Measurements from ENCODE around the gene SLC45A3.
"Not testable (repeated sequence)": the region's sequence is repeated elsewhere in the genome, so short reads cannot be mapped to it uniquely, and the experiment has no call there.

SLC45A3 gene

DNA sequence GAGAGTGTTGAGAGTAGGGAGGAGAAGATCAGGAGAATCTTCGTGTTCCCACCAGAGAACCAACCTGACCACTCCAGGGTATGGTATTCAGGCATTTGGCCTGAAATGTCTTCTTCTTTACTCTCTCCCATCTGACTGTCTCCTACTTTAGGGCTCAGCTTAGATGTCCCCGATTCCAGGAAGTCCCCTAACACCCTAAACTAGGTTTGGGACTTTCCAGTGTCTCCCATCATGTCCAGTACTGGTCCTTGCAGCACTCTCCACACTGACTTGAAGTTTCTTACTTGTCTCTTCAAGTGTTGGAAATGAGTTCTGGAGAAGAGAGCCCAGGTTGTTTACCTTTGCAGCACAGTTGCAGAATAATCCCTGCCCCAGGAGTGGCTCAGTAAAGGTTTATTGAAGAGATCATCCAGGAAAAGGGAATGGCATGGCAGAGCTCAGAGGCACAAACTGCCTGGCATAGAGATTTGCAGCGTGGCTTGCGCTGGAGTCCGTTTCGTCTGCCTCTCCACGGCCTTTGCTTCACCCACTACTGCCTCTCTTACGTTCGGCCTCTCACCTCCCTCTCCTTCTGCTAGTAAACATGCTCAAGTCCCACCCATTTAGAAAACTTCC lies 42.3 kb downstream of the SLC45A3 start:
- H3K36me3 ChIP-seq (ENCODE audit: control insufficient read depth, insufficient read depth, low read length) = no peaks in the 10 kb centered on the region
- H3K4me3 ChIP-seq (ENCODE audit: insufficient read depth, low read depth, low read length) = no peak overlapping the region
- no peaks in the 10 kb centered on the region for H3K4me1 ChIP-seq (ENCODE audit: control insufficient read depth, insufficient read depth, low read length)
- WGBS, 2 experiments = 94 to 96% methylated on average over 9 of the region's 9 CpGs
- no peaks in the 10 kb centered on the region for H3K9me3 ChIP-seq (ENCODE audit: control insufficient read depth, low read length)
- H3K27me3 ChIP-seq (ENCODE audit: control insufficient read depth, insufficient read depth, low read length, poor library complexity, severe bottlenecking) = no peaks in the 10 kb centered on the region
- no peak overlapping the region for H3K27ac ChIP-seq (ENCODE audit: insufficient read depth, low read depth, low read length, poor library complexity, severe bottlenecking)

DNA sequence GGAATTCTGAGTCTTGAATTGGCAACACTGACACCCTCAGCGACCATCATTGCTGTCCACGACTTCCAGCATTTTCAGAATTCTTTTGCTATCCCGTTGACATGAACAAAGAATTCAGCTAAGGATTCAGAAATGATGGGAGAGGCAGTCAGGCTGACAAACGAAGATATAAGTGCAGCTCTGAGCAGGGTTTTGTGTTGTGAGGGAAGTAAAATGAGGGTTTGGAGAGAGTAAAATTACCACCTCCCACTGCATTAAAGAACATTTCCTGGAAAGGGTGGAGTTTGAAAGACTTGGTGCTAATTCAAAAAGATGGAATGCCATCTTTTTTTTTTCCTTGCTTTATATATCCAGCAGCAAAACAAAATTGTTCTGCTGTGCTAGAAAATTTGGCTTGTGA lies 43.6 kb downstream of the SLC45A3 start:
- Histone ChIP-seq H3K27ac (ENCODE audit: insufficient read depth, low read depth, low read length, poor library complexity, severe bottlenecking) (no peak overlapping the region), H3K9me3 (ENCODE audit: control insufficient read depth, low read length) (no peaks in the 10 kb centered on the region), H3K27me3 (ENCODE audit: control insufficient read depth, insufficient read depth, low read length, poor library complexity, severe bottlenecking) (no peaks in the 10 kb centered on the region), H3K4me1 (ENCODE audit: control insufficient read depth, insufficient read depth, low read length) (no peaks in the 10 kb centered on the region), H3K36me3 (ENCODE audit: control insufficient read depth, insufficient read depth, low read length) (no peaks in the 10 kb centered on the region), H3K4me3 (ENCODE audit: insufficient read depth, low read depth, low read length) (no peak overlapping the region)
- 68 to 82% methylated on average over 4 of the region's 4 CpGs for WGBS, 2 experiments

DNA sequence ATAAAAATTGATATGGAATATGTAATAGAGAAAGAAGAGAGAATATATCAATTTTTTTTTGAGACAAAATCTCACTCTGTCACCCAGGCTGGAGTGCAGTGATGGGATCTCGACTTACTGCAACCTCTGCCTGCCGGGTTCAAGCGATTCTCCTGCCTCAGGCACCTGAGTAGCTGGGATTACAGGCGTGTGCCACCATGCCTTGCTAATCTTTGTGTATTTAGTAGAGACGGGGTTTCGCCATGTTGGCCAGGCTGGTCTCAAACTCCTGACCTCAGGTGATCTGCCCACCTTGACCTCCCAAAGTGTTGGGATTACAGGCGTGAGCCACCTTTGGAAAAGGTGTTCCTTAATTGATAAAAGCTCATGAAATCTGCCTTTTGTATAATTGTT lies 44.2 kb downstream of the SLC45A3 start:
- WGBS, 2 experiments = 84 to 94% methylated on average over 7 of the region's 7 CpGs
- H3K4me3 ChIP-seq (ENCODE audit: insufficient read depth, low read depth, low read length); H3K9me3 ChIP-seq (ENCODE audit: control insufficient read depth, low read length); H3K27me3 ChIP-seq (ENCODE audit: control insufficient read depth, insufficient read depth, low read length, poor library complexity, severe bottlenecking); H3K36me3 ChIP-seq (ENCODE audit: control insufficient read depth, insufficient read depth, low read length); H3K27ac ChIP-seq (ENCODE audit: insufficient read depth, low read depth, low read length, poor library complexity, severe bottlenecking); H3K4me1 ChIP-seq (ENCODE audit: control insufficient read depth, insufficient read depth, low read length): not testable (repeated sequence)

DNA sequence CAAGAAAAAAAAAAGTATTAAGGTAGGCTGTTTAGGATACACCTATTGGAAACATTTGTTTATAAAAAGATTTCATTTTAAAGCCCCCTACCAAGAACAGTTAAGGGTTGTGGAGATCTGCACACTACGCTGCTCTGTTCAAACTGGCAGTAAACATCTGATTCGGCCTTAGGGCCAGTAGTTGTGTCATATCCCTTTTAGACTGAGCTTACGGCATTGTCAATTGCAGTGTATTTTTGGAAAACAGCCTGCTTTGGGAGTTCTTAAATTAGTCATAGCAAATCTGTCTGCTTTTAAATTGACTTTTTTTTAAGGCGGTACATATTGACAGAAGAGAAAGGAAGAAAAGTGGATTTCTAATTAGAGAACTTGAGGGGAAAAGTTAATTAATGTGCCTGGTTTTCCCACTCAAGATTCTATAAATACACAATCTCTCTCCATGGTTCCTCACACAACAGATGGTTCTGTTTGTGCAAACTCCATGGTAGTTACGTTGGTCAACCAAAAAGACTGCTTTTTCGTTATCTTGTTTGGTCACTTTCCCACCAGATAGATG lies 46.8 kb downstream of the SLC45A3 start:
- Histone ChIP-seq H3K4me3 (ENCODE audit: insufficient read depth, low read depth, low read length) (no peak overlapping the region), H3K36me3 (ENCODE audit: control insufficient read depth, insufficient read depth, low read length) (no peaks in the 10 kb centered on the region), H3K27ac (ENCODE audit: insufficient read depth, low read depth, low read length, poor library complexity, severe bottlenecking) (no peak overlapping the region), H3K27me3 (ENCODE audit: control insufficient read depth, insufficient read depth, low read length, poor library complexity, severe bottlenecking) (no peaks in the 10 kb centered on the region), H3K9me3 (ENCODE audit: control insufficient read depth, low read length) (no peaks in the 10 kb centered on the region), H3K4me1 (ENCODE audit: control insufficient read depth, insufficient read depth, low read length) (peaks cover 3% of the 10 kb centered on the region)
- WGBS, 2 experiments = 93 to 97% methylated on average over 6 of the region's 6 CpGs

DNA sequence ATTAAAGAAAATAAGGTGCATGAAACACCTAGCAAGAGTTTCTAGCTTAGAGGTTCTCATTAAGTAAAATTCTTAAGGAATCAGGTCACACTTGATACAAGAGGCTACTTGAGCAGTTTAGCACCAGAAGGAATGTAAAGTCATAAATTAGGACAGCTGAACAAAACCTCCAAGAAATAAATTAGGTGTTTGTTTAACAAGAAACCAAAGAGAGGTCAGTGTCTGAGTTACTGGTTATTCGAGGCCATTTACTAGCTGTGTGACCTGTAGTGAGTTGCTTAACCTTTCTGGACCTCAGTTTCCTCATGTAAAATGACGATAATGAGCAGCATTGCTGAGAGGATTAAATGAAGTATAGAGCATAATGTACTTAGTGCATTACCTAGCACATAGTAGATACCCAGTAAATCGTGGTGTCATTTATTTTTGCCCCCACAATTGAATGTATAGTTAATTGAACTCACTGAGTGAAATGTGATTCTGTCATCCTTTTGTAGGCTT lies 47.6 kb downstream of the SLC45A3 start:
- peaks cover 3% of the 10 kb centered on the region for H3K4me1 ChIP-seq (ENCODE audit: control insufficient read depth, insufficient read depth, low read length)
- H3K9me3 ChIP-seq (ENCODE audit: control insufficient read depth, low read length) = no peaks in the 10 kb centered on the region
- H3K36me3 ChIP-seq (ENCODE audit: control insufficient read depth, insufficient read depth, low read length) = no peaks in the 10 kb centered on the region
- WGBS, 2 experiments = 92 to 94% methylated on average over 2 to 3 of the region's 3 CpGs
- no peak overlapping the region for H3K27ac ChIP-seq (ENCODE audit: insufficient read depth, low read depth, low read length, poor library complexity, severe bottlenecking)
- peak overlapping the region; percentile 67 for H3K4me3 ChIP-seq (ENCODE audit: insufficient read depth, low read depth, low read length)
- no peaks in the 10 kb centered on the region for H3K27me3 ChIP-seq (ENCODE audit: control insufficient read depth, insufficient read depth, low read length, poor library complexity, severe bottlenecking)

DNA sequence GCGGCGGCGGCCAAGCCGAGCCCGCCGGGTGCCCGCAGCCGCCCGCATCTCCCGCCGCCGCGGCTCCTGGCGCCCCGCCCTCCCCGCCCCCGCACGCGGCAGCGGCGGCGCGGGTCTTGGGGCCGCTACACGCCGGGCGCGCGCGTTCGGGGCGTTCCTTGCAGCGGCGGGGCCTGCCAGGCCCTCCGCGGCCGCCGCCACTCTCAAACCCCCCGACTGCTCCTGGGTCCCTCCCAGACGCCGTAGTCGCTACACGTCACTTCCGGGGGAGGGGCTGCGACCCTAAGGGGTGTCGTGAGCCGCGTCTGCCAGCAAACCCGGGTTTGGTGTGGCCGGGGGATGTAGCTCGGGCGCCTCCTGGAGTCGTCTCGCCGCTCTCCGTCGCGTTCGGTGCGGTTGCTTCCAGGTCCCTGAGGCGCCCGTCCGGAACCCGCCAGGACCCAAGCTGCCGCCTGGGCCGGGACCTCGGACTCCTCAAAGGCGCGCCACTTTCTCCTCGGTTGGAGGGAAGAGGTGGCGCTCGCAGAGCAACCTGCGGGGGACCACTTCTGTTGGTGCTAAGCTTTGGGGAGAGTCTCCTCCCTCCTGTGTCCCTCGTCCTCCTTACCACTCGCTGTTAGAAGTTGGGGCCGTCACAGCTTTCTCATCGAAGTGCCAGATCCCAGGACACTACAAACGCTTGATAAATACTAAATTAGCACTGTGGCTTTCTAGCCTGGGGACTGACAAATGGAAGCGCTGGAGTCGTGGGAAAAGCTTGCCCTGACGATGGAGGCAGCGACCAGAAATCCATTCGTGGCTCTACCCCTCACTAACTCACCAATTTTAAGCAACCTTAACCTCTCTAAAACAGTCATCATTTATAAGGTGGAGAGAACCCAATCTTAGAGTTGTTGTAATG lies 48.3 kb downstream of the SLC45A3 start, which contains the start of gene ELK4:
TSS of gene ELK4 (minus strand) at position 244 of the 901 bp plus-strand sequence. CDS start 8,129 bp downstream, outside the sequence.
- no peaks in the 10 kb centered on the region for H3K36me3 ChIP-seq (ENCODE audit: control insufficient read depth, insufficient read depth, low read length)

DNA sequence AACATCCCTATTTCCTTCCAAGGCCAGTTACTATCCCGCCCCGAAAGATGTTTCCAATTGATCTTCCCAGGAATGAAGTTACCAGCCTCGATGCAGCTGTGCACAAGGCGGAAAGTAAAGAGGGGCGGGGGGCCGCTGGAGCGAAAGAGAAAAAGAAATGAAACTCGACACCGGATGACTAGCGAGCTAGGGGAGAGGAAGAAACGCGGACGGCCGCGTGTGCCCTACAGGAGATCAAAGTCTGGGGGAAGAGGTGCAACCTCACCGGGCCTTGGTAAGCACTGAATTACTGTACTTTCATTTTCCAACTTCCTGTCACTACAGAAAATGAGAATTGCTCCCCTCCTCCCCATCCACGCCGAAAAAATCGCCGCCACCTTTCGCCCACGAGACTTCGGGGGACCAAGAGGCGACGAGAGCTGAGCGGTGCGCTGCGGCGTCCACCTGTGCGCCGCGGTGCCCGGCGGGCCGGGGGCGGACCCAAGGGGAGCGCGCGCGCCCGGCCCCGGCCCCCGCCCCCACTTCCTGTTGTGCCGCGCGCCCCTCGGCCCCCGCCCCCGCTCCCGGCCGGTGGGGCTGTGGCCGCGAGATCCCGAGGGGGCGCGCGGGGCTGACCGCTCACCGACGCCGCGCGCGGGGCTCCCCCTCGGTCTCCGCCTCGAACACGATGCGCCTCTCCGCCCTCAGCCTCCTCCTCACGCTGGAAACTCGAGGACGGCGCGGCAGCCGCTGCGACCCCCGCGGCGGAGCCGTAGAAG lies 49.1 kb downstream of the SLC45A3 start:
- WGBS, 2 experiments = 0 to 1% methylated on average over 81 of the region's 81 CpGs
- no peaks in the 10 kb centered on the region for H3K27me3 ChIP-seq (ENCODE audit: control insufficient read depth, insufficient read depth, low read length, poor library complexity, severe bottlenecking)
- H3K9me3 ChIP-seq (ENCODE audit: control insufficient read depth, low read length) = no peaks in the 10 kb centered on the region

More for the DNA sequence above, 48.3 kb downstream of the SLC45A3 start, which contains the start of gene ELK4:
- peak within 1 kb of the TSS; percentile 93 for H3K27ac ChIP-seq (ENCODE audit: insufficient read depth, low read depth, low read length, poor library complexity, severe bottlenecking)
- H3K9me3 ChIP-seq (ENCODE audit: control insufficient read depth, low read length) = no peaks in the 10 kb centered on the region
- no peaks in the 10 kb centered on the region for H3K27me3 ChIP-seq (ENCODE audit: control insufficient read depth, insufficient read depth, low read length, poor library complexity, severe bottlenecking)
- H3K4me3 ChIP-seq (ENCODE audit: insufficient read depth, low read depth, low read length) = peak within 1 kb of the TSS; percentile 67
- H3K4me1 ChIP-seq (ENCODE audit: control insufficient read depth, insufficient read depth, low read length) = peaks cover 3% of the 10 kb centered on the region
- WGBS, 2 experiments = 1% methylated on average over 82 to 83 of the region's 83 CpGs

DNA sequence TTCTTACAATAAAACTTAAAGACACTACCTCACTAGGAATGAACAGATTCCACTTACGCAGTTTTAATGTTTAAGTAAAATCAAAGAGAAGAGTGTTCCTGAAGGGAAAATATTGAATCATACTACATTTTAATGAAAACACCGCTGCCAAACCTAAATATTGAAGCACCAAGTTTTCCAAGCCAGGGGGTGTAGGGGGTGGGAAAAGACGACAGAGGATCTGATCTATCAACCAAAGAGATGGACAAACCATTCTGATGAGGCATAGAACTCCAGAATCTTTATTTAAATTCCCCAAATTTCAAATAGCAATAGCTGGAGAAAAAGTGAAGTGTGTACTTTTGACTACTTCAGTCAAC lies 49.7 kb downstream of the SLC45A3 start:
- Histone ChIP-seq H3K4me1 (ENCODE audit: control insufficient read depth, insufficient read depth, low read length) (peaks cover 3% of the 10 kb centered on the region), H3K27ac (ENCODE audit: insufficient read depth, low read depth, low read length, poor library complexity, severe bottlenecking) (peak overlapping the region; percentile 93), H3K9me3 (ENCODE audit: control insufficient read depth, low read length) (no peaks in the 10 kb centered on the region), H3K36me3 (ENCODE audit: control insufficient read depth, insufficient read depth, low read length) (no peaks in the 10 kb centered on the region), H3K4me3 (ENCODE audit: insufficient read depth, low read depth, low read length) (peak overlapping the region; percentile 67), H3K27me3 (ENCODE audit: control insufficient read depth, insufficient read depth, low read length, poor library complexity, severe bottlenecking) (no peaks in the 10 kb centered on the region)
- 19% methylated on average over 2 of the region's 3 CpGs; no CpG with 5 or more reads in 1 of the 2 experiments for WGBS, 2 experiments

More for the DNA sequence above, 49.1 kb downstream of the SLC45A3 start:
- peak overlapping the region; percentile 93 for H3K27ac ChIP-seq (ENCODE audit: insufficient read depth, low read depth, low read length, poor library complexity, severe bottlenecking)
- H3K4me3 ChIP-seq (ENCODE audit: insufficient read depth, low read depth, low read length) = peak overlapping the region; percentile 67
- no peaks in the 10 kb centered on the region for H3K36me3 ChIP-seq (ENCODE audit: control insufficient read depth, insufficient read depth, low read length)
- H3K4me1 ChIP-seq (ENCODE audit: control insufficient read depth, insufficient read depth, low read length) = peaks cover 3% of the 10 kb centered on the region

DNA sequence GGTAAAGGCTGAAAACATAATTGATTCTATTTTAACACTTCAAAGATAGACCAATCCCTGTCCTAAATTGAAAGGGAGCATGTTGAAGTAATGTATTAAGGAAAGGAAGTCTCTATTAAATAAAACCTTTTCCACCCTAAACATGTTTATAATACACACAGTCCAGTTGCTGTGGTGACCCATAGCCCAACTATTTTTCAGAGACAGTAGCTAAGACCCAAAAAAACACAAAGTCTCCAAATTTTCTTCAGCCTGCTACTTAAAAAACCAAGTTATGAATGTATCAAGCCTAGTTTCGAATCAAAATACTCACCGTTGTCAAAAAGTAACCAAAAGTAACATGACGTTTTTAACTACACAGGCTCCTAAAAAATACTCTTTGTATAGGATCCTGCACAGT lies 50.1 kb downstream of the SLC45A3 start:
- H3K4me3 ChIP-seq (ENCODE audit: insufficient read depth, low read depth, low read length) = peak overlapping the region; percentile 67
- H3K27ac ChIP-seq (ENCODE audit: insufficient read depth, low read depth, low read length, poor library complexity, severe bottlenecking) = peak overlapping the region; percentile 93
- peaks cover 3% of the 10 kb centered on the region for H3K4me1 ChIP-seq (ENCODE audit: control insufficient read depth, insufficient read depth, low read length)
- 57 to 60% methylated on average over 3 of the region's 3 CpGs for WGBS, 2 experiments
- no peaks in the 10 kb centered on the region for H3K9me3 ChIP-seq (ENCODE audit: control insufficient read depth, low read length)
- H3K27me3 ChIP-seq (ENCODE audit: control insufficient read depth, insufficient read depth, low read length, poor library complexity, severe bottlenecking) = no peaks in the 10 kb centered on the region
- no peaks in the 10 kb centered on the region for H3K36me3 ChIP-seq (ENCODE audit: control insufficient read depth, insufficient read depth, low read length)

Measured in ectodermal cell (in vitro differentiated cells).